Measurements from ENCODE around the gene F8.

Gene F8

GRCh38 chrX:155048977-155049619 is 26.6 kb upstream of the F8 start:
- H3K9me2 ChIP-seq (replicated peaks; ENCODE audit: low read depth, low read length): no peaks in the 10 kb centered on the region
- no peak overlapping the region for H3K4me2 ChIP-seq (ENCODE audit: low read depth, low read length, poor library complexity, severe bottlenecking)
- no peaks in the 10 kb centered on the region for H3K27me3 ChIP-seq (ENCODE audit: insufficient read depth, low read length, poor library complexity, severe bottlenecking)
- no peak overlapping the region for H3K9ac ChIP-seq (ENCODE audit: low read depth, low read length, poor library complexity, severe bottlenecking)
- H4K20me1 ChIP-seq (ENCODE audit: insufficient read depth, low read length, poor library complexity, severe bottlenecking): no peaks in the 10 kb centered on the region
- H3K4me3 ChIP-seq (ENCODE audit: low read length, poor library complexity, severe bottlenecking): no peak overlapping the region
- H3K9me3 ChIP-seq (ENCODE audit: insufficient read depth, low read depth, low read length): no peaks in the 10 kb centered on the region
- no peaks in the 10 kb centered on the region for H3F3A ChIP-seq (ENCODE audit: low read depth)
- peaks cover 27% of the 10 kb centered on the region; the same call in 1 of the 2 replicates for H3K36me3 ChIP-seq (ENCODE audit: insufficient read depth, low read length)
- H3K4me1 ChIP-seq (ENCODE audit: insufficient read depth, low read length, poor library complexity, severe bottlenecking): peaks cover 10% of the 10 kb centered on the region
- TF ChIP-seq CTCF (conservative IDR thresholded peaks at IDR 0.05; ENCODE audit: low read length) (peak; percentile 70), EZH2phosphoT487 (IDR thresholded peaks at IDR 0.05; ENCODE audit: borderline replicate concordance) (no peak)
- no peak overlapping the region for H2AFZ ChIP-seq (ENCODE audit: low read length)
- 0 out of 2 replicates have a peak, but pooled peaks cover 6% of the 10 kb centered on the region for H3K79me2 ChIP-seq (ENCODE audit: insufficient read depth, low read length)

- H3K27me3 ChIP-seq (ENCODE audit: insufficient read depth, low read length, poor library complexity, severe bottlenecking): no peaks in the 10 kb centered on the region
- H3K9me3 ChIP-seq (ENCODE audit: insufficient read depth, low read depth, low read length): no peaks in the 10 kb centered on the region
- H2AFZ ChIP-seq (ENCODE audit: low read length): no peak overlapping the region
- H3K4me3 ChIP-seq (ENCODE audit: low read length, poor library complexity, severe bottlenecking): no peak overlapping the region
- H3K9ac ChIP-seq (ENCODE audit: low read depth, low read length, poor library complexity, severe bottlenecking): no peak overlapping the region
- no peaks in the 10 kb centered on the region for H3F3A ChIP-seq (ENCODE audit: low read depth)
- H4K20me1 ChIP-seq (ENCODE audit: insufficient read depth, low read length, poor library complexity, severe bottlenecking): no peaks in the 10 kb centered on the region
- H3K4me1 ChIP-seq (ENCODE audit: insufficient read depth, low read length, poor library complexity, severe bottlenecking): peaks cover 10% of the 10 kb centered on the region
- H3K79me2 ChIP-seq (ENCODE audit: insufficient read depth, low read length): peaks cover 13% of the 10 kb centered on the region; the same call in 1 of the 2 replicates
- peaks cover 19% of the 10 kb centered on the region; the same call in 1 of the 2 replicates for H3K36me3 ChIP-seq (ENCODE audit: insufficient read depth, low read length)
- no peaks in the 10 kb centered on the region for H3K9me2 ChIP-seq (replicated peaks; ENCODE audit: low read depth, low read length)
- H3K4me2 ChIP-seq (ENCODE audit: low read depth, low read length, poor library complexity, severe bottlenecking): no peak overlapping the region
- TF ChIP-seq CTCF (conservative IDR thresholded peaks at IDR 0.05; ENCODE audit: low read length) (no peak), EZH2phosphoT487 (IDR thresholded peaks at IDR 0.05; ENCODE audit: borderline replicate concordance) (no peak)
Measured at GRCh38 chrX:155046811-155047528, 24.4 kb upstream of the F8 start.

GRCh38 chrX:155046129-155046810 is 23.7 kb upstream of the F8 start:
- no peak overlapping the region for H3K4me3 ChIP-seq (ENCODE audit: low read length, poor library complexity, severe bottlenecking)
- H3K27me3 ChIP-seq (ENCODE audit: insufficient read depth, low read length, poor library complexity, severe bottlenecking): no peaks in the 10 kb centered on the region
- H3K9me3 ChIP-seq (ENCODE audit: insufficient read depth, low read depth, low read length): no peaks in the 10 kb centered on the region

More at GRCh38 chrX:155046129-155046810, 23.7 kb upstream of the F8 start:
- peaks cover 17% of the 10 kb centered on the region; the same call in 1 of the 2 replicates for H3K36me3 ChIP-seq (ENCODE audit: insufficient read depth, low read length)
- H2AFZ ChIP-seq (ENCODE audit: low read length): no peak overlapping the region
- H4K20me1 ChIP-seq (ENCODE audit: insufficient read depth, low read length, poor library complexity, severe bottlenecking): no peaks in the 10 kb centered on the region
- no peak overlapping the region for H3K9ac ChIP-seq (ENCODE audit: low read depth, low read length, poor library complexity, severe bottlenecking)
- no peak overlapping the region for H3K4me2 ChIP-seq (ENCODE audit: low read depth, low read length, poor library complexity, severe bottlenecking)
- H3F3A ChIP-seq (ENCODE audit: low read depth): no peaks in the 10 kb centered on the region
- no peaks in the 10 kb centered on the region for H3K9me2 ChIP-seq (replicated peaks; ENCODE audit: low read depth, low read length)
- H3K4me1 ChIP-seq (ENCODE audit: insufficient read depth, low read length, poor library complexity, severe bottlenecking): peaks cover 6% of the 10 kb centered on the region
- peaks cover 13% of the 10 kb centered on the region; the same call in 1 of the 2 replicates for H3K79me2 ChIP-seq (ENCODE audit: insufficient read depth, low read length)
- no peak for TF ChIP-seq EZH2phosphoT487 (IDR thresholded peaks at IDR 0.05; ENCODE audit: borderline replicate concordance)
- no peak for TF ChIP-seq CTCF (conservative IDR thresholded peaks at IDR 0.05; ENCODE audit: low read length)
